HepG2 (cell line): ENCODE data around the gene SLC13A3. TPM values are rescaled to one million over a fixed set of nuclear protein-coding genes. Genes with fewer than 3 reads are reported as not detected.

ENCODE experiments used
- CBX5 ChIP-seq: sonication (generic); formaldehyde crosslinking; IDR thresholded peaks from 2 replicates; pipeline ENCODE4 v1.4.0; 2020; ENCODE audit warnings: missing genetic modification reagents, borderline replicate concordance
- NR1H2 ChIP-seq: sonication (generic); formaldehyde crosslinking; IDR thresholded peaks from 2 replicates; pipeline ENCODE4 v1.8.1; 2022; ENCODE audit warnings: low read depth, missing genetic modification reagents, borderline replicate concordance
- PAWR ChIP-seq: sonication (generic); formaldehyde crosslinking; IDR thresholded peaks from 2 replicates; pipeline ENCODE4 v1.4.0; 2020; ENCODE audit warnings: missing genetic modification reagents, mild to moderate bottlenecking, borderline replicate concordance
- PAX8 ChIP-seq: sonication (generic); formaldehyde crosslinking; IDR thresholded peaks from 2 replicates; pipeline ENCODE4 v1.8.0; 2022; ENCODE audit warnings: mild to moderate bottlenecking, missing genetic modification reagents, borderline replicate concordance
- TCF12 ChIP-seq, 2 experiments: fragments of 450-650 bp in 1 of 2; sonication (generic) in 1 of 2; formaldehyde crosslinking in 1 of 2; IDR thresholded peaks; 2 replicates each; pipeline versions ENCODE4 v1.6.1 to v1.8.0; 2017 to 2022; ENCODE audit warnings: antibody characterized with exemption in 1 of 2, mild to moderate bottlenecking in 1 of 2, missing genetic modification reagents in 1 of 2, moderate library complexity in 1 of 2
- ZBED4 ChIP-seq: sonication (generic); formaldehyde crosslinking; IDR thresholded peaks from 2 replicates; pipeline ENCODE4 v1.4.0; 2020; ENCODE audit warnings: missing genetic modification reagents, borderline replicate concordance
- ZBTB26 ChIP-seq: IDR thresholded peaks from 2 replicates; pipeline ENCODE4 v1.6.1; 2016; ENCODE audit warnings: missing compliant biosample characterization, missing genetic modification reagents, borderline replicate concordance
- ZHX2 ChIP-seq, 2 experiments: sonication (generic) in 1 of 2; formaldehyde crosslinking in 1 of 2; IDR thresholded peaks; 2 replicates each; pipeline versions ENCODE4 v1.6.1 to v1.9.0; 2014 to 2022; ENCODE audit warnings: antibody characterized with exemption in 1 of 2, borderline replicate concordance in 1 of 2, inconsistent platforms in 1 of 2, low read depth in 1 of 2, missing genetic modification reagents in 1 of 2
- ZMYM4 ChIP-seq: sonication (generic); formaldehyde crosslinking; IDR thresholded peaks from 2 replicates; pipeline ENCODE4 v1.8.1; 2023; ENCODE audit warnings: mild to moderate bottlenecking, missing genetic modification reagents
- ZNF468 ChIP-seq: sonication (generic); formaldehyde crosslinking; IDR thresholded peaks from 2 replicates; pipeline ENCODE4 v1.8.0; 2022; ENCODE audit warnings: mild to moderate bottlenecking, moderate library complexity, missing genetic modification reagents
- ZNF737 ChIP-seq: sonication (generic); formaldehyde crosslinking; IDR thresholded peaks from 2 replicates; pipeline ENCODE4 v1.5.0; 2020; ENCODE audit warnings: missing genetic modification reagents, mild to moderate bottlenecking, borderline replicate concordance
- ZSCAN25 ChIP-seq: sonication (generic); formaldehyde crosslinking; IDR thresholded peaks from 2 replicates; pipeline ENCODE4 v1.8.0; 2022; ENCODE audit warnings: mild to moderate bottlenecking, missing genetic modification reagents
- polyA plus RNA-seq, 8 experiments: library from polyadenylated mRNA; depleted of rRNA in 3 of 8; stranded (reverse) in 7 of 8; unstranded in 1 of 8; fragments of >200 nt; fragmentation: Illumina TruSeq in 4 of 8; extraction: Trizol in 4 of 8; gene quantifications; 2 replicates each; pipeline versions ENCODE4 v1.2.1 to v1.2.3, GENCODE V29; 2011 to 2016; ENCODE audit warnings: low read depth in 4 of 8, missing spikeins in 1 of 8, mixed read lengths in 1 of 8; ENCODE audit not compliant: insufficient read depth in 1 of 8
- total RNA-seq, 5 experiments: library from RNA; depleted of rRNA; stranded (reverse); fragments of >200 nt; fragmentation: Illumina TruSeq; extraction: Trizol; gene quantifications; 2 replicates each; pipeline ENCODE4 v1.2.3, GENCODE V29; 2016; ENCODE audit warnings: low read depth in 1 of 5

The SLC13A3 gene
- total and polyA plus RNA-seq, 2 of the 13 experiments (the other 11 are each of a cell fraction or from before 2014, with no cell fraction given): 66.5 to 76.0 TPM

GRCh38 chr20:46670585-46671584, 19.6 kb upstream of the SLC13A3 start (continued):
- TF ChIP-seq ZBED4 (CRISPR knock-in tag) (peak; percentile 72; the same call in 1 of the 2 replicates), ZNF468 (CRISPR knock-in tag) (no peak), ZNF737 (CRISPR knock-in tag) (no peak; the same call in 1 of the 2 replicates), ZHX2 (IDR thresholded peaks at IDR 0.05; ENCODE audit: low read depth) (no peak; the same call in 1 of the 2 replicates), ZHX2 (CRISPR knock-in tag; IDR thresholded peaks at IDR 0.05; ENCODE audit: borderline replicate concordance) (no peak), NR1H2 (CRISPR knock-in tag) (no peak), ZSCAN25 (CRISPR knock-in tag) (peak; percentile 57; the same call in 1 of the 2 replicates), TCF12 (IDR thresholded peaks at IDR 0.05) (no peak), TCF12 (CRISPR knock-in tag; IDR thresholded peaks at IDR 0.05) (peak; percentile 90; the same call in 1 of the 2 replicates), ZBTB26 (CRISPR knock-in tag) (peak; percentile 87), PAX8 (CRISPR knock-in tag) (no peak; the same call in 1 of the 2 replicates), ZMYM4 (CRISPR knock-in tag) (peak; percentile 86), PAWR (CRISPR knock-in tag) (no peak), CBX5 (CRISPR knock-in tag) (peak; percentile 94)
